ENCODE results near the gene ARID1B. TPM values are rescaled to one million over a fixed set of nuclear protein-coding genes. Genes with fewer than 3 reads are reported as not detected.

Gene ARID1B
- polyA plus RNA-seq, 1 donor from 2014 or later: 21.9 TPM

DNA sequence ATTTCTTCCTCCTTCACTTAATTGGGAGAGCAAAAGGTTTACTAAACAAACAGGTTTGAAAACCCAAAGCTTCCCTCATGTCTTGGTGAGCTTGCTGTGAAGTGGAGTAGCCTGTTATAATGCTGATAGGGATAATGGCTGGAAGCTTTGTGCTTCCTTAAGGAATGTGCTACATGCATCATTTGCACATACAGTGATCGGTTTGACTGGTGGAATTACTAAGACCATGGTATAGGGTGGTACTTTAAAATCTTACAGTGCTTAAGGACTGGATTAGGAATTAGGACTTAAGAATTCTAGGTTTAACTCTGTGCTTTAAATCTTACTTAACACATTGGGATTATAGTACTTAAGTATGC is 75.7 kb downstream of the ARID1B start:
- Mint-ChIP-seq H3K4me1 (peaks cover 79 to 82% (median 80%) of the 10 kb centered on the region in 3 donors), H3K27me3 (no peaks in the 10 kb centered on the region), H3K4me3 (peak overlapping the region in 1 of 4 donors; percentile 32), H3K27ac (peak overlapping the region in 2 of 3 donors; percentile 37 to 73), H3K36me3 (no peaks in the 10 kb centered on the region), H3K9me3 (no peaks in the 10 kb centered on the region)

DNA sequence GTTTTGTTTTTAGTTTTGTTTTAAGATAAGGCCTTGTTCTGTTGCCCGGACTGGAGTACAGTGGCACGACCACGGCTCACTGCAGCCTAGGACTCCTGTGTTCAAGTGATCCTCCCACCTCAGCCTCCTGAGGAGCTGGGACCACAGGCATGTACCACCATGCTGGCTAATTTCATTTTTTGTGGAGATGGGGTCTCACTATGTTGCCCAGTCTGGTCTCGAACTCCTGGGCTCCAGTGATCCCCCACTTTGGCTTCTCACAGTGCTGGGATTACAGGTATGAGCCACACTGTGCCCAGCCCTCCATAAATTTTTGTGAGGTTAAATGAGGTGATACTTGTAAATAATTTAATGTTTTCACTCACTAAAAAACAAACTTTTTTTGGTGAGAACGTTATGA is 76.6 kb downstream of the ARID1B start:
- peaks cover 2% of the 10 kb centered on the region for H3K36me3 Mint-ChIP-seq
- H3K4me3 Mint-ChIP-seq: peak overlapping the region in 1 of 4 donors; percentile 73
- H3K4me1 Mint-ChIP-seq: peaks cover 75 to 80% (median 75%) of the 10 kb centered on the region in 3 donors
- H3K9me3 Mint-ChIP-seq: no peaks in the 10 kb centered on the region
- H3K27me3 Mint-ChIP-seq: no peaks in the 10 kb centered on the region
- peak overlapping the region in 1 of 3 donors; percentile 78 for H3K27ac Mint-ChIP-seq

DNA sequence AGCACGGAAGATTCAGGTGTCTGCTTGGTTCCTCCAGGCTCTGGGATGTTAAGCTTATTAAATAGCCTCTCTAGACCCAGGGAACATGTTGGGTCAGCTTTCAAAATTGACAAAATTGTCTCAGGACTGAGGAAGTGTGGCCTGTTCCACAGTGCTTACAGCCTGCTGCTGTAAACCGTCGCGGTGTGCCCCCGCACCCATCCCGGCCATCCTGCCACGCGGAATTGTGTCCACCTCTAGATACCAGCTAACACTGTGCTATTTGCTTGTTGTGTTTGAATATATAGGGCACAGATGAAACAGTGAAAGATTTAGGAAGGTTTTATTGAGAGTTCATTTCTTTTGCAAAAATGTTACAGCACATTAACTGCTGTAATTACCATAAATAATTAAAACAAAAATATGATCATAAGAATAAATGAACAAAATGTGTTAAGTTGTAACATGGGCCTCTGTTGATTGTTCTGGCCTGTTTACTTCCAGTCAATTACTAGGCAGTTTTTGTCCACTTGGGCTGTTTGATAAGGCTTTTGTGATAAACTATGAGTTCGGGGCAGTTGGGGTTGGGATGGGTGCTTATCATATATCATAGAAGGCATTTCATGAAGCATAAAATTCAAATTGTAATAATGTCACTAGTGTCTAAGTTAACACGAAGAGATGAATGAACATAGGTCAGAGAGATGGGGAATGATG is 77.4 kb downstream of the ARID1B start:
- H3K36me3 Mint-ChIP-seq: peaks cover 2% of the 10 kb centered on the region
- H3K4me3 Mint-ChIP-seq: no peak overlapping the region
- H3K9me3 Mint-ChIP-seq: no peaks in the 10 kb centered on the region
- H3K4me1 Mint-ChIP-seq: peaks cover 67 to 77% (median 68%) of the 10 kb centered on the region in 3 donors
- H3K27me3 Mint-ChIP-seq: no peaks in the 10 kb centered on the region
- peak overlapping the region in 1 of 3 donors; percentile 78 for H3K27ac Mint-ChIP-seq

DNA sequence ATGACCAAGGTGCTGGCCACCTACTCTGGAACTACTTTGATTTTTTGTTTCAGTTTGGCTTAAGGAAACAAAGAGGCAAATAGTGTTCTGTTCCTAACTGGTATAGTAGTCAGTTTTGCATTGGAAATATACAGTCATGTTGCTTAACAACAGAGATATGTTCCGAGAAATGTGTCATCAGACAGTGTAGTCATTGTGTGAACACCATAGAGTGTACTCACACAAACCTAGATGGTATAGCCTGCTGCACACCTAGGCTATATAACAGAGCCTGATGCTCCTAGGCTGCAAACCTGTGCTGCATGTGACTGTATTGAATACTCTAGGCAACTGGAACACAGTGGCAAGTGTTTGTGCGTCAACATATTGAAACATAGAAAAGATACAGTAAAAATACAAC is 80.4 kb downstream of the ARID1B start:
- H3K9me3 Mint-ChIP-seq: no peaks in the 10 kb centered on the region
- H3K27me3 Mint-ChIP-seq: no peaks in the 10 kb centered on the region
- peak overlapping the region in 1 of 3 donors; percentile 39 for H3K27ac Mint-ChIP-seq
- H3K4me1 Mint-ChIP-seq: peaks cover 57 to 70% (median 59%) of the 10 kb centered on the region in 3 donors
- peak overlapping the region in 1 of 4 donors; percentile 66 for H3K4me3 Mint-ChIP-seq
- peaks cover 2% of the 10 kb centered on the region for H3K36me3 Mint-ChIP-seq

DNA sequence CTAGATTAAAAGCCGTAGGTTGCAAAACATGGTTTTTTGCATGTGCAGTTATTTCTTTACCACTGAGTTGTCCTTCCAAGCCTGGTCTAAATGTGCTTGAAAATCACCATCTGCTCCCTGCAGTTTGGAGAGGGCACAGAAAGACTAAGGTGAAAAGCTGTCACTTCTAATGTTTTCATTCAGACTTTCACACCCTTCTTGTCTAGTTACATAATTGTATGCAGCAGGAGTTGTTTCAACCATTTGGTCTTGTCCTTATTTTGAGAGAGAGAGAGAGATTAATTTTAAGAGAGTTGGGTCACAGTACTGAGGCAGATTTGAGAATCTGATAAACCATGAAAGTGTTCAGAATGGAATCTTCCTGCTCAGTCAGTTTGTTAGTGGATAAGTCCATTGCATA is 82.5 kb downstream of the ARID1B start:
- peaks cover 1% of the 10 kb centered on the region for H3K27me3 Mint-ChIP-seq
- H3K27ac Mint-ChIP-seq: peak overlapping the region in 1 of 3 donors; percentile 60
- H3K4me1 Mint-ChIP-seq: peaks cover 60 to 79% (median 65%) of the 10 kb centered on the region in 3 donors
- H3K36me3 Mint-ChIP-seq: peaks cover 4% of the 10 kb centered on the region
- peak overlapping the region in 2 of 4 donors; percentile 6 to 7 for H3K4me3 Mint-ChIP-seq
- no peaks in the 10 kb centered on the region for H3K9me3 Mint-ChIP-seq

DNA sequence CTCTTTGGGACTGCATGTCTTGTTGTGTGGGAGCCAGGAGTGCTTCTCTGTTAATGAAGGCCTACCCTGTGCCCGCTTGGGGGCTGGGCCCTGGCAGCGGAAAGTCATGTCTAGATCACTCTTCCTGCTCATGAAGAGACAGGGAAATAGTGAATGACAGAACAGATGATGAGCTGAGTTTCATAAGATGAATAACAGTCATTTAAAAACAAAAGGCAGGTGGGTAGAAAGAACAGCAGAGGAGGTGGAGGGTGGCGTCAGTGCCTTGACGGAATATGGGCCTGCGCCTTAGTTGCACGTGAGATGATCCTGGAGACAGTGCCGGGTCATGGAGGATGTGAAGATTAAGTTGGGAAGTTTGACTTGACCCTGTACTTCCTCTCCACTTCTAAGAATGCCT is 85.5 kb downstream of the ARID1B start:
- peaks cover 62 to 82% (median 70%) of the 10 kb centered on the region in 3 donors for H3K4me1 Mint-ChIP-seq
- H3K4me3 Mint-ChIP-seq: peak overlapping the region in 1 of 4 donors; percentile 19
- peaks cover 2% of the 10 kb centered on the region for H3K27me3 Mint-ChIP-seq
- H3K36me3 Mint-ChIP-seq: peaks cover 5% of the 10 kb centered on the region
- no peaks in the 10 kb centered on the region for H3K9me3 Mint-ChIP-seq
- peak overlapping the region; percentile 25 to 77 (median 32) for H3K27ac Mint-ChIP-seq

DNA sequence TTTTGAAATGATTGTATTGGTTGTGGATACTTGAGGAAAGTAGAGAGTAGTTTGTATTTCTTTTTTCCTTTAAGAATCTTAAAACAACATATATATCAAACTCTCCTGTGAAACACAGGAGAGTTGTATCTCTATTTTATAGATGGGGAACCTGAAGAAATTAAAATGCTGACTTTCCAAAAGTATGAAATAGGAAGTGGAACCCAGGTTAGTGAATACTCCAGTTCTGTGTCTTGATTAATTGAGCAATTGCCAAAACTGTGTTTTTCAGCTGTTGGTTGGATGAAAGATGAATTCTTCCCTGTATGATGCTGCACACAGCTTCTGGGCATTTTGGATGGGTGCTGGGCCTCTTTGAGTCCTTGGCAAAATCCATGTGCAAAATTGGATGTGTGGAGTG is 86.3 kb downstream of the ARID1B start:
- Mint-ChIP-seq H3K27ac (peak overlapping the region in 2 of 3 donors; percentile 25 to 77), H3K4me3 (peak overlapping the region in 1 of 4 donors; percentile 19), H3K9me3 (no peaks in the 10 kb centered on the region), H3K27me3 (peaks cover 2% of the 10 kb centered on the region), H3K4me1 (peaks cover 57 to 82% (median 71%) of the 10 kb centered on the region in 3 donors), H3K36me3 (peaks cover 3% of the 10 kb centered on the region)

DNA sequence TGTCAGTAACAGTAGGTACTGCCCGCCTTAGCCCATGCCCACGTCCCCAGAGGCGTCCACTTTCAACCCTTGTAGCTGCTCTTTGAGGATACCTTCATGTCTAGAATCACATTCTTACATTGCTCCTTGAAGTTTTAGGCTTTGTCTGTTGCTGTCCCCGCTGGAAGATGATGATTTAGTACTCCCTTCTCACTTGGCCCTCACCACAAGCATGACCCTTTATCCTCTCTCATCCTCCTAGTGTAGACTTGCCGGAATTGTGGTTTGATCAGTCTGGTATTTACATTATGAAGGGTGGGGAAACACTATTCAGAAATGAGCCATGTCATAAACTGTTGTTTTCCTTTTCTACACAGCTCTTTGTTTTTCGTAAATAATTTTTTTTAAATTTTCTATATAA is 87.4 kb downstream of the ARID1B start:
- H3K4me1 Mint-ChIP-seq: peaks cover 61 to 80% (median 78%) of the 10 kb centered on the region in 3 donors
- H3K27me3 Mint-ChIP-seq: peaks cover 2% of the 10 kb centered on the region
- H3K9me3 Mint-ChIP-seq: no peaks in the 10 kb centered on the region
- H3K4me3 Mint-ChIP-seq: peak overlapping the region in 2 of 4 donors; percentile 18 to 20
- H3K36me3 Mint-ChIP-seq: peaks cover 3% of the 10 kb centered on the region
- H3K27ac Mint-ChIP-seq: peak overlapping the region in 1 of 3 donors; percentile 61

DNA sequence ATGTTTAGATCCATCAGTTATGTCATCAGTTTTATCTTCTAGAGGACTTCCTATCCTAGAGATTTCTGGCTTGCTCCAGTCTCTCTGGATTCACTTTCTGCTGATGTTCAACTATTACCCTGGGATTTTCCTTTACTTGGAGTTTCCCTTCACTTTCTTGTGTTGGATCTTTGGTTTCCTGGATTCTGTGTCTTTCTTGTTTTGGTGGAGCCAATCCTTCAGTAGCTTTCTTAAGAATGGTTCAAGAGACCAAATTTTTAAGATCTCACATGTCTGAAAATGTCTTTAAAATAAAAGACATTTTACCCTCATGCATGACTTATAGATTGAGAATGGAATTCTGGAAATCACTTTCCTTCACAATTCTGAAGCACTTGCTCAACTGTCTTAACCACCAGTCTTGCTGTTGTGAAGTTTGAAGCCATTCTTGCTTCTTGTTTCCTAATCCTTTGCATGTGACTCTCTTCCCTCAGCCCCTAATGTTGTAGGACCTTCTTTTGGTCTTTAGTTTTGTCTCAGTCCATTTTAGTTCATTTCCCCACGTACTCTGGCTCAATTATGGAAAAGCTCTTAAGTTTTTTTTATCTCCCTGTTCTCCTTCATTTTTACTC is 87.9 kb downstream of the ARID1B start:
- Mint-ChIP-seq H3K4me1 (peaks cover 59 to 76% (median 74%) of the 10 kb centered on the region in 3 donors), H3K4me3 (peak overlapping the region in 2 of 4 donors; percentile 25 to 49), H3K27ac (peak overlapping the region; percentile 61 to 84 (median 74)), H3K9me3 (no peaks in the 10 kb centered on the region), H3K36me3 (peaks cover 3% of the 10 kb centered on the region), H3K27me3 (peaks cover 2% of the 10 kb centered on the region)

DNA sequence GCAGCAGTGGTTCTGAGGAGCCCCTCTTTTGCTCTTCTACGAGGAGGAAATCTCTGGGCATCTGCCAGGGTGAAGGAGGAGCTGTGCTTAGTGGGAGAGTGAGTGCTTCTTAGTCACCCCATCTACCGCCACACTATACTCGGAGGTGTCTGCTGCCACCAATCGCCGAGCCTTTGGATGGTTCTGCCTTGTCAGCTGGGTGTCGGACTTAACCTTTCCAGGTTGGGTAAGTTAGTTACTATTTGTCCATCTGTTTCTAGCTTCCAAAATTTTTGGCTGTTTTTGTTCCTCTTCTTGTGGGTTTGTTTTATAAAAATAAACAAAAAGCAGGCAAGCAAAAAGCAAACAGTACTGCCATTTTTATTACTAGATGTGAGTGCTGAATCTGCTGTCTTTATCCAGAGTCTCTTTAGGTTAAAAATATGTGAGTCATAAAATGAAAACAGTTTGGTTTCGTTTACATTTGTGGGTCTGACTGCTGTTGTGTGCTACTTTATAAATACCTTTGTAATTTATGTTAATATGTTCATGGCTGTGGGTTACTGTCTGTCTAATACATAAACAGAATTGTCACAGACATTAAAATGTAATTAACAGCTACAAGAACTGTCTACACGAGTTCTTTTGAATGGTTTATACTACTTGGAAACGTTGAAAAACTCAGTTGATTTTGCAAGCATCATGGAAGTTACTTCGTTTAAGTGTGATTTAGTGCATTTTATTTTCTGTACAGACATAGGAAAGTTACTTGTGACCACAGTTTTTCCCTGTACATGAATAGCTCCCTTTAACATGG is 89.2 kb downstream of the ARID1B start:
- Mint-ChIP-seq H3K9me3 (no peaks in the 10 kb centered on the region), H3K4me3 (peak overlapping the region in 2 of 4 donors; percentile 10 to 61), H3K4me1 (peaks cover 63 to 81% (median 77%) of the 10 kb centered on the region in 3 donors), H3K27me3 (peaks cover 2% of the 10 kb centered on the region), H3K36me3 (peaks cover 3% of the 10 kb centered on the region), H3K27ac (peak overlapping the region; percentile 61 to 84 (median 74))

DNA sequence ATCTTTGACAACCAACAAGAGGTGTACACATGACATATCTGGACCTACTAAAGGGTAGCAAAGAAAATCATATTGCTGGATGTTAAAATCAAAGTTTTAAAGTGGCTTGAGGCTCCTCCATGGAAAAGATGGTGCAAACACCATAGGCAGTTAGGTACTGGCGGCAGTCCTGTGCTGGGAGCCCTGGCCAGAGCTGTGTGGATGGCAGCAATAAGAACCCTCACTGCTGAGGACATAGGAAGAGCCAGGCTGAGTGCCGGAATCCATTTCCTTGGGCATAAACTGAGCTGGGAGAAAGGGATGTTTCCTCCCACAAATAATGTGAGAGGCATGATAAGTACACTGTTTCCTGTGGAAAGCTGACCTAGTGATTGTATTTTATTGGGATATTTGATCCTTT is 89.9 kb downstream of the ARID1B start:
- peaks cover 4% of the 10 kb centered on the region for H3K36me3 Mint-ChIP-seq
- peaks cover 2% of the 10 kb centered on the region for H3K27me3 Mint-ChIP-seq
- no peak overlapping the region for H3K4me3 Mint-ChIP-seq
- peaks cover 61 to 82% (median 74%) of the 10 kb centered on the region in 3 donors for H3K4me1 Mint-ChIP-seq
- H3K27ac Mint-ChIP-seq: peak overlapping the region in 1 of 3 donors; percentile 81
- H3K9me3 Mint-ChIP-seq: no peaks in the 10 kb centered on the region

DNA sequence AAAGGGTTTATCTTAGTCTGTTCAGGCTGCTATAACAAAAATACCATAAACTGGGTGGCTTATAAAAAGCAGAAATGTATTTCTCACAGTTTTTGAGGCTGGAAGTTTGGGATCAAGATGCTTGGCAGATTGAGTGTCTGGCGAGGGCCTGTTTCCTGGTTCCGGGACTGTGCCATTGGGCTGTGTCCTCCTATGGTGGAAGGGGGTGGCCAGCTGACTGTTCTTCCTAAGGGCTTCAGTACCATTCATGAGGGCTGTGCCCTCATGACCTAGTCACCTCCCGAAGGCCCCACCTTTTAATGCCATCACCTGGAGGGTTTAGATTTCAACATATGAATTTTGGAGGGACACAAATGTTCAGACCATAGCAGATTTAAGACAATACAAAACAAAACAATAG is 91.2 kb downstream of the ARID1B start:
- H3K4me1 Mint-ChIP-seq: peaks cover 53 to 76% (median 69%) of the 10 kb centered on the region in 3 donors
- peak overlapping the region in 1 of 3 donors; percentile 6 for H3K27ac Mint-ChIP-seq

DNA sequence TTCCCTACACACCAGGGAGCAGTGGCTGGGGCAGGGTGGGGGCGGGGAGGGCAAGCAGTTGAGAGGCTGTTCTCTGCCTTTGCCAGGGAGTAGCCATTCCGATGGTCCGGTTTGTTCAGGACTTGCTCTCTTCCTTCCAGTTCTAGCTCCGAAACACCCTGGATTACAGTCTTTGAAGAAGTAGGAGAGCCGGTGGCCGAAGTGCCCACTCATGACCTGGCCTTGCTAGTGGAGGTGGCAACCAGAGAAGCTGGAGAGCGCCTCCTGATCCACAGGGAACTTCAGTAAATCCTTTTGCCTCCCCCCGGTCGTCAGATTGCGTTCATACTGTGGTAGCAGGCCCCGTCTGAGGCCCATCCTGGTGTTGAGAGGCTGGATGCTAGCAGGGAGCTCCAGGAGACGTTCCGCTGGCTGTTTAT is 92.8 kb downstream of the ARID1B start:
- H3K36me3 Mint-ChIP-seq: peaks cover 3% of the 10 kb centered on the region
- no peak overlapping the region for H3K4me3 Mint-ChIP-seq
- no peaks in the 10 kb centered on the region for H3K27me3 Mint-ChIP-seq
- peaks cover 48 to 76% (median 63%) of the 10 kb centered on the region in 3 donors for H3K4me1 Mint-ChIP-seq
- H3K27ac Mint-ChIP-seq: no peak overlapping the region
- H3K9me3 Mint-ChIP-seq: no peaks in the 10 kb centered on the region

More for the DNA sequence above, 91.2 kb downstream of the ARID1B start:
- Mint-ChIP-seq H3K27me3 (peaks cover 2% of the 10 kb centered on the region), H3K36me3 (peaks cover 4% of the 10 kb centered on the region), H3K9me3 (no peaks in the 10 kb centered on the region), H3K4me3 (no peak overlapping the region)

DNA sequence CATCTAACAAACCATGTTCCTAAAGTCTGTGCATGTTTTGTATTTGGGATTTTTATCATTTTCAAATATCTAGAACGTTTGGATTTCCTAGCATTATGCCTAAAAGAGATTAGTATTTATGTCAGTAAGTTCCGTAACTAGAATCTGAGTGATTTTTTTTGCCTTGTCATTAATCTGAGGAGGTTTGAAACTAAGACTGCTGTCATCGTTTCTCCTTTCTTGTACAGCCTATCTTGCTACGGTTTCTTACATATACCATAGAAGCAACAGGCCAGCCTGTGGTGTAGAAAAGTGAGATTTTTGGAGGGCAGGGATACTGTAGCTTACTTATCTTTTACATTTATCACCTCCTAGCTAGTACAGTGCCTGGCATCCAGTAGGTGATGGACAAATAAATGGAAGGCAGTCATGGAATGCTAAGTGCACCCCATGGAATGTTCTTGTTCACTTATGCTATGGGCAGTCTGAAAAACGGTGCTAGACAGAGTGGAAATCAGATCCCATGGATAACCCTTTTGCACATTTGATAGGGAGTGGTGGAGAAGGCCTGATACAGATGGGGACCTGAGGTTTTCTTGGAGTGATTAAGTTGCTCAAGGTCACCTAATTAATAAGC is 93.9 kb downstream of the ARID1B start:
- peaks cover 3% of the 10 kb centered on the region for H3K36me3 Mint-ChIP-seq
- H3K4me3 Mint-ChIP-seq: peak overlapping the region in 1 of 4 donors; percentile 12
- peak overlapping the region; percentile 4 to 82 (median 23) for H3K27ac Mint-ChIP-seq
- H3K4me1 Mint-ChIP-seq: peaks cover 43 to 75% (median 62%) of the 10 kb centered on the region in 3 donors
- H3K27me3 Mint-ChIP-seq: no peaks in the 10 kb centered on the region
- H3K9me3 Mint-ChIP-seq: no peaks in the 10 kb centered on the region

Data from IgD-negative memory B cell (primary cell).